ENCODE results near the gene CDKN2C.

DNA sequence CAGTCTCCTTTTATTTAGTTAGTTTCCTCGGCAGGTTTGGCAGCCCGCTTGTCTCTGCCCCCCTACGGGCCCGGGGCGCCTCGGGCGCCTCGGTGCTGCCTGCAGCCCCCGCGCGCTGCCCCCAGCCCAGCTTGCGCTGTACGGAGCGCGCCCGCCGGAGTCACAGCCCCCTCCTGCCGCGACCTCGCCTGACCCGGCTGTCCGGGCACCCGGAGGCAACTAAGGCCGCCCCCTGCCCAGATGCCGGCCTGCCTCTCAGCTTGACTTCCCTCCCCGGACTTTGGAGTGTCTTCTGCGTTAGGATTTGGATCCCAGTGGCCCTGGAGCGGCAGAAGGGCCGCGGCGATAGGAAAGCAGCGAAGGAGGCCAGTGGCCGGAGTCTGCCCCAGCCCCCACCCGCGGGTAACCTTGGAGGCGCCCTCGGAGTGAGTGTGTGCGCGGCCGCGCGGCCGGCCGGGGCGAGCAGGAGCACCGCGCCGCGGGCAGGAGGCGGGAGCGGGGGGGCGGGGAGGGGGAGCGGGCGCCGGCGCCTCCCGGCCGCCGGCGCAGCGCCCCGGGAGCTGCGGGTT lies 7.6 kb downstream of the CDKN2C start:
- TF ChIP-seq NFIC (IDR thresholded peaks at IDR 0.05) = no peak
- peak; percentile 14; the same call in 1 of the 2 replicates for TF ChIP-seq TCF12 (IDR thresholded peaks at IDR 0.05; ENCODE audit: low read depth)
- TF ChIP-seq, protein P1, sequence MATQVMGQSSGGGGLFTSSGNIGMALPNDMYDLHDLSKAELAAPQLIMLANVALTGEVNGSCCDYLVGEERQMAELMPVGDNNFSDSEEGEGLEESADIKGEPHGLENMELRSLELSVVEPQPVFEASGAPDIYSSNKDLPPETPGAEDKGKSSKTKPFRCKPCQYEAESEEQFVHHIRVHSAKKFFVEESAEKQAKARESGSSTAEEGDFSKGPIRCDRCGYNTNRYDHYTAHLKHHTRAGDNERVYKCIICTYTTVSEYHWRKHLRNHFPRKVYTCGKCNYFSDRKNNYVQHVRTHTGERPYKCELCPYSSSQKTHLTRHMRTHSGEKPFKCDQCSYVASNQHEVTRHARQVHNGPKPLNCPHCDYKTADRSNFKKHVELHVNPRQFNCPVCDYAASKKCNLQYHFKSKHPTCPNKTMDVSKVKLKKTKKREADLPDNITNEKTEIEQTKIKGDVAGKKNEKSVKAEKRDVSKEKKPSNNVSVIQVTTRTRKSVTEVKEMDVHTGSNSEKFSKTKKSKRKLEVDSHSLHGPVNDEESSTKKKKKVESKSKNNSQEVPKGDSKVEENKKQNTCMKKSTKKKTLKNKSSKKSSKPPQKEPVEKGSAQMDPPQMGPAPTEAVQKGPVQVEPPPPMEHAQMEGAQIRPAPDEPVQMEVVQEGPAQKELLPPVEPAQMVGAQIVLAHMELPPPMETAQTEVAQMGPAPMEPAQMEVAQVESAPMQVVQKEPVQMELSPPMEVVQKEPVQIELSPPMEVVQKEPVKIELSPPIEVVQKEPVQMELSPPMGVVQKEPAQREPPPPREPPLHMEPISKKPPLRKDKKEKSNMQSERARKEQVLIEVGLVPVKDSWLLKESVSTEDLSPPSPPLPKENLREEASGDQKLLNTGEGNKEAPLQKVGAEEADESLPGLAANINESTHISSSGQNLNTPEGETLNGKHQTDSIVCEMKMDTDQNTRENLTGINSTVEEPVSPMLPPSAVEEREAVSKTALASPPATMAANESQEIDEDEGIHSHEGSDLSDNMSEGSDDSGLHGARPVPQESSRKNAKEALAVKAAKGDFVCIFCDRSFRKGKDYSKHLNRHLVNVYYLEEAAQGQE (IDR thresholded peaks at IDR 0.05; ENCODE audit: low read depth) = no peak
- TF ChIP-seq RAD21 (IDR thresholded peaks at IDR 0.05; ENCODE audit: low read depth) = no peak
- no peak for TF ChIP-seq YY1 (IDR thresholded peaks at IDR 0.05; ENCODE audit: low read depth)

All from Ishikawa (cell line).